ENCODE data around the gene COL23A1. TPM values are rescaled to one million over a fixed set of nuclear protein-coding genes. Genes with fewer than 3 reads are reported as not detected.

COL23A1 gene
- total RNA-seq, 1 experiment from 2014 or later, result 15.0 TPM

DNA sequence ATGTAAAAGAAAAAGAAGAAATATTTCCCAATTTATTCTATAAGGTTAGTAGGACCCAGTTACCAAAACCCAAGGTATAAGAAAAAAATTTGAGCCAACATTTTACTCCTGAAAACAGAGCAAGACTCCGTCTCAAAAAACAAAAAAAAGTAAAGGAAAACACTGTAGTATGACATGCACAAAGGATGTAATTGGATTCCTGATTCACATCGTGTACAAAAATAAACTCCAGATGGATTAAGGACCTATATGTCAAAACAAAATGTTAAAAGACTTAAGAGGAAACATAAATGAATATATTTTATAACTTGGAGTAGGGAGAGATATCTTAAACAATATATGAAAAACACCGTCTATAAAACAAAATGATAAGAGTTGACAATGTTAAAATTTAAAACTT is 371.4 kb downstream of the COL23A1 start (continued):
- TF ChIP-seq ERG (CRISPR knock-in tag; IDR thresholded peaks at IDR 0.05), result no peak
- no peak for TF ChIP-seq TEAD1 (CRISPR knock-in tag; IDR thresholded peaks at IDR 0.05)
- TF ChIP-seq, protein P1, sequence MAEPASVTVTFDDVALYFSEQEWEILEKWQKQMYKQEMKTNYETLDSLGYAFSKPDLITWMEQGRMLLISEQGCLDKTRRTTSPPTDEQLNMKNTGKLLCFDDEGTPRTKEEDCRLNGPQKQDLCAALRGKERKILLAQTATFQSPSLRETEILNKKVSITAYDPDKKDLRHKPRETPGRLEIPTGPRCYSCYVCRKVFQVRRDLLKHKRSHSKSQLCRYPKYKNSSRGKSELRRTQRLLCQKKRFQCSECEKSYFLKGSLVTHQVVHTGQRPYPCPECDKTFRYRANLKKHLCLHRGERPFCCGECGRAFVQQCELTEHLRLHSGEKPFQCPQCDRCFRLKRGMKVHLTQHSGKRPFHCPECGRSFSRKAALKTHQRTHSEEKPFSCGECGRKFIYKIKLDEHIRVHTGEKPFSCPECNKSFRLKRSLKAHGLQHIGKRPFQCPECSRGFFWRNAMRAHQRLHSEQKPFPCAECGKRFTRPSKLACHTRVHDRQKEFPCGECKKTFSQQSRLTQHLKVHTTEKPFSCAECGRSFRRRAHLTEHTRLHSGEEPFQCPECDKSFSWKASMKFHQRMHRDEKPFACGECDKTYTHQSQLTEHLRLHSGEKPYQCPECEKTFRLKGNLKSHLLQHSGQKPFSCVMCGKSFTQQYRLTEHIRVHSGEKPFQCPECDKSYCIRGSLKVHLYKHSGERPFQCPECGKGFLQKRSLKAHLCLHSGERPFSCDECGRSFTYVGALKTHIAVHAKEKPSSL (CRISPR knock-in tag; conservative IDR thresholded peaks at IDR 0.05), result no peak
- no peak for TF ChIP-seq RELA (CRISPR knock-in tag; IDR thresholded peaks at IDR 0.05; ENCODE audit: borderline replicate concordance)
- no peak for TF ChIP-seq NFYB (CRISPR knock-in tag; conservative IDR thresholded peaks at IDR 0.05; ENCODE audit: low read depth)
- TF ChIP-seq, protein P2, sequence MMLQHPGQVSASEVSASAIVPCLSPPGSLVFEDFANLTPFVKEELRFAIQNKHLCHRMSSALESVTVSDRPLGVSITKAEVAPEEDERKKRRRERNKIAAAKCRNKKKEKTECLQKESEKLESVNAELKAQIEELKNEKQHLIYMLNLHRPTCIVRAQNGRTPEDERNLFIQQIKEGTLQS (CRISPR knock-in tag; conservative IDR thresholded peaks at IDR 0.05), result no peak
- TF ChIP-seq MXD4 (CRISPR knock-in tag; IDR thresholded peaks at IDR 0.05; ENCODE audit: borderline replicate concordance), result no peak

DNA sequence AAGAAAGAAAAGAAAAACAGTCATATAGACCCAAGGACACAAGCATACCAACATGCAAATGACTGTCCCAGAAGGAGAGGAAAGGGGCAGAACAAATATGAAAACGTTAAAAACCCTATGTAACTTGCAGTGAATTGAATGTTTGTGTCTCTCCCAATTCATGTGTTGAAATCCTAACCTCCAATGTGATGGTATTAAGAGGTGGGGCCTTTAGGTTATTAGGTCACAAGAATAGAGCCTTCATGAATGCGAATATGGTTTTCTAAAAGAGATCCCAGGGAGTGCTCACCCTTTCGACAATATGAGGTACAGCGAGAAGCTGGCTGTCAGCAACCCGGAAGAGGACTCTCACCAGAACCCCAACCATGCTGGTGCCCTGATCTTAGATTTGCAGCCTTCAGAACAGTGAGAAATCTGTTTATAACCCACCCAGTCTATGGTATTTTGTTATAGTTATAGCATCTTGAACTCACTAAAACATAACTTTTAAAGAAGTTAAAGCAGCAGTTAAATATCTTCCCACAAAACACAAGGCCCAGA is 371.9 kb downstream of the COL23A1 start:
- DNase-seq (ENCODE audit: low spot score), result no peak
- POLR2A ChIA-PET, result no interaction called here
- Mint-ChIP-seq H3K4me3 (no peak overlapping the region), H3K36me3 (peaks cover 56% of the 10 kb centered on the region), H3K9me3 (no peaks in the 10 kb centered on the region; the same call in 1 of the 2 replicates), H3K4me1 (peaks cover 17% of the 10 kb centered on the region), H3K27ac (peak overlapping the region; percentile 14; the same call in 1 of the 2 replicates), H3K27me3 (ENCODE audit: low read depth) (0 out of 2 replicates have a peak, but pooled peaks cover 2% of the 10 kb centered on the region)
- CTCF ChIA-PET, result interaction anchor here (0.5 to 0.6 kb wide), 2 partner anchors 86 to 97 kb away, joined by 3 to 4 read pairs; no protein-coding TSS in a partner anchor
- TF ChIP-seq, protein P3, sequence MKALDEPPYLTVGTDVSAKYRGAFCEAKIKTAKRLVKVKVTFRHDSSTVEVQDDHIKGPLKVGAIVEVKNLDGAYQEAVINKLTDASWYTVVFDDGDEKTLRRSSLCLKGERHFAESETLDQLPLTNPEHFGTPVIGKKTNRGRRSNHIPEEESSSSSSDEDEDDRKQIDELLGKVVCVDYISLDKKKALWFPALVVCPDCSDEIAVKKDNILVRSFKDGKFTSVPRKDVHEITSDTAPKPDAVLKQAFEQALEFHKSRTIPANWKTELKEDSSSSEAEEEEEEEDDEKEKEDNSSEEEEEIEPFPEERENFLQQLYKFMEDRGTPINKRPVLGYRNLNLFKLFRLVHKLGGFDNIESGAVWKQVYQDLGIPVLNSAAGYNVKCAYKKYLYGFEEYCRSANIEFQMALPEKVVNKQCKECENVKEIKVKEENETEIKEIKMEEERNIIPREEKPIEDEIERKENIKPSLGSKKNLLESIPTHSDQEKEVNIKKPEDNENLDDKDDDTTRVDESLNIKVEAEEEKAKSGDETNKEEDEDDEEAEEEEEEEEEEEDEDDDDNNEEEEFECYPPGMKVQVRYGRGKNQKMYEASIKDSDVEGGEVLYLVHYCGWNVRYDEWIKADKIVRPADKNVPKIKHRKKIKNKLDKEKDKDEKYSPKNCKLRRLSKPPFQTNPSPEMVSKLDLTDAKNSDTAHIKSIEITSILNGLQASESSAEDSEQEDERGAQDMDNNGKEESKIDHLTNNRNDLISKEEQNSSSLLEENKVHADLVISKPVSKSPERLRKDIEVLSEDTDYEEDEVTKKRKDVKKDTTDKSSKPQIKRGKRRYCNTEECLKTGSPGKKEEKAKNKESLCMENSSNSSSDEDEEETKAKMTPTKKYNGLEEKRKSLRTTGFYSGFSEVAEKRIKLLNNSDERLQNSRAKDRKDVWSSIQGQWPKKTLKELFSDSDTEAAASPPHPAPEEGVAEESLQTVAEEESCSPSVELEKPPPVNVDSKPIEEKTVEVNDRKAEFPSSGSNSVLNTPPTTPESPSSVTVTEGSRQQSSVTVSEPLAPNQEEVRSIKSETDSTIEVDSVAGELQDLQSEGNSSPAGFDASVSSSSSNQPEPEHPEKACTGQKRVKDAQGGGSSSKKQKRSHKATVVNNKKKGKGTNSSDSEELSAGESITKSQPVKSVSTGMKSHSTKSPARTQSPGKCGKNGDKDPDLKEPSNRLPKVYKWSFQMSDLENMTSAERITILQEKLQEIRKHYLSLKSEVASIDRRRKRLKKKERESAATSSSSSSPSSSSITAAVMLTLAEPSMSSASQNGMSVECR (CRISPR knock-in tag; IDR thresholded peaks at IDR 0.05; ENCODE audit: borderline replicate concordance), result no peak
- TF ChIP-seq FOXP4 (CRISPR knock-in tag; IDR thresholded peaks at IDR 0.05), result no peak
- TF ChIP-seq, protein P1 (CRISPR knock-in tag; conservative IDR thresholded peaks at IDR 0.05), result no peak
- no peak for ATAC-seq
